CD4-positive, alpha-beta T cell (primary cell): Measurements from ENCODE around the gene CLRN1. TPM values are rescaled to one million over a fixed set of nuclear protein-coding genes. Genes with fewer than 3 reads are reported as not detected.
A peak's percentile ranks its signal among the peaks of the same experiment; 100 is the strongest.

Experiments
- ATAC-seq: fragments of 200-7000 bp; cut with Tn5 transposase; one replicate; pipeline ENCODE4 v1.10.0; 2022; ENCODE audit warnings: mild to moderate bottlenecking; ENCODE audit not compliant: poor library complexity
- CTCF ChIA-PET: fragments of 350-600 bp; sonication (Branson Sonifier 250); formaldehyde crosslinking; loops from one replicate; lab custom pipeline; 2021; ENCODE audit warnings: antibody characterized with exemption, inconsistent platforms; lab: Charles Lee
- POLR2A ChIA-PET: fragments of 350-600 bp; sonication (Branson Sonifier 250); formaldehyde crosslinking; loops from one replicate; lab custom pipeline; 2021; ENCODE audit warnings: antibody characterized with exemption, inconsistent platforms; lab: Charles Lee
- DNase-seq, 14 experiments: peaks; one replicate each; pipeline ENCODE4 v3.0.0-alpha.2; 2013 to 2020; ENCODE audit warnings: mixed read lengths in 2 of 14
- H3K27ac ChIP-seq, 2 donors: one replicate each; pipeline versions ENCODE4 v1.5.1 to v1.7.0; 2013; ENCODE audit warnings: low read length in 2 of 2, low read depth in 1 of 2, mild to moderate bottlenecking in 1 of 2
- H3K27me3 ChIP-seq, 2 experiments: 1 replicate in 1 of 2; 2 replicates in 1 of 2; pipeline versions ENCODE4 v1.6.1 to v1.7.0; 2013; ENCODE audit warnings: low read length in 2 of 2, control low read depth in 1 of 2, mild to moderate bottlenecking in 1 of 2, moderate library complexity in 1 of 2; ENCODE audit not compliant: insufficient read depth in 2 of 2, control insufficient read depth in 1 of 2
- H3K36me3 ChIP-seq: one replicate; pipeline ENCODE4 v1.6.1; 2013; ENCODE audit warnings: low read length, control low read depth; ENCODE audit not compliant: insufficient read depth
- H3K4me1 ChIP-seq: one replicate; pipeline ENCODE4 v1.6.1; 2013; ENCODE audit warnings: low read length, control low read depth; ENCODE audit not compliant: insufficient read depth
- H3K4me3 ChIP-seq: one replicate; pipeline ENCODE4 v1.5.1; 2013; ENCODE audit warnings: mild to moderate bottlenecking, low read length, moderate library complexity
- H3K9me3 ChIP-seq, 2 experiments: 1 replicate in 1 of 2; 2 replicates in 1 of 2; pipeline versions ENCODE4 v1.6.1 to v1.7.0; 2013; ENCODE audit warnings: low read length in 2 of 2, mild to moderate bottlenecking in 2 of 2, control low read depth in 1 of 2, moderate library complexity in 1 of 2; ENCODE audit not compliant: control insufficient read depth in 1 of 2, insufficient read depth in 1 of 2
- H3K27ac Mint-ChIP-seq: one replicate; pipeline ENCODE4 v1.8.0; 2020; ENCODE audit warnings: mixed read lengths
- H3K27me3 Mint-ChIP-seq: one replicate; pipeline ENCODE4 v1.8.0; 2021; ENCODE audit warnings: mixed read lengths
- H3K36me3 Mint-ChIP-seq: one replicate; pipeline ENCODE4 v1.8.0; 2021; ENCODE audit warnings: low read depth, mixed read lengths
- H3K4me1 Mint-ChIP-seq: one replicate; pipeline ENCODE4 v1.8.0; 2021; ENCODE audit warnings: low read depth, mixed read lengths
- H3K4me3 Mint-ChIP-seq: one replicate; pipeline ENCODE4 v1.8.0; 2020; ENCODE audit warnings: mild to moderate bottlenecking, mixed read lengths
- H3K9me3 Mint-ChIP-seq: one replicate; pipeline ENCODE4 v1.8.0; 2020; ENCODE audit warnings: mixed read lengths
- intact Hi-C, 2 experiments: fragments of 100-400 bp; cut with DNase I in 1 of 2; cut with micrococcal nuclease in 1 of 2; formaldehyde crosslinking; loops; one replicate each; pipeline versions ENCODE4 v1.15.1 to v1.9.0; 2023 to 2025; cut with DNase I, micrococcal nuclease
- total RNA-seq, 174 experiments: library from RNA in 2 of 174; stranded (reverse) in 2 of 174; gene quantifications; one replicate each; pipeline ENCODE4 v1.2.3 and lab custom pipeline; 2021 to 2026
- TF ChIP-seq, protein P1 (sequence below): fragments of 200-600 bp; IDR thresholded peaks from one replicate; pipeline ENCODE4 v1.8.0; 2022; ENCODE audit warnings: antibody characterized with exemption, mild to moderate bottlenecking

Gene CLRN1
- total RNA-seq, 2 experiments from 2014 or later = not detected

DNA sequence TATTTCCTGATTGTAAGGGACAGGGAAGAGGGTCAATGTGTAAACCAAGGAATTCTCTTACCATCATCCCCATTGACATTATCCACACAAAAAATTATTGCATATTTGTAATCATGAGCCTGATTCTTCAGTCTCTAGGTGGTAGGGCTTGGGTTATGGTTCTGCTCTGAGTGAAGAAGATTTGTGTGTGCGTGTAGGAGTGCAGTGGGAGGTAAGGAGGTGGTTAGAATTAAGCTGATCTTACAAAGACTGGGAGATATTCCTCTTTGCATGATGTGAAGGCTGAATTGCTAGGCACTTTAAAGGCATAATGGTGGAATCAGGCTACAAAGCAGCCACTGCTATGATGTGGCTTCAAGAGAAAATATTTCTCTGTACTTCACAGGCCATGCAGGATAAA lies 44.3 kb downstream of the CLRN1 start:
- DNase-seq = no peak
- Mint-ChIP-seq H3K4me1 (peaks cover 8% of the 10 kb centered on the region), H3K36me3 (no peaks in the 10 kb centered on the region), H3K27me3 (peaks cover 12% of the 10 kb centered on the region), H3K27ac (no peak overlapping the region), H3K9me3 (no peaks in the 10 kb centered on the region), H3K4me3 (no peak overlapping the region)
- intact Hi-C loops = loop anchor here in 1 of 2 experiments (10.0 kb wide), 1 partner anchor 357 kb away; no protein-coding TSS in a partner anchor
- peaks cover 7 to 8% of the 10 kb centered on the region in 2 experiments for H3K27me3 ChIP-seq
- no peaks in the 10 kb centered on the region for H3K36me3 ChIP-seq
- no peak overlapping the region for H3K4me3 ChIP-seq
- peaks cover 8% of the 10 kb centered on the region for H3K4me1 ChIP-seq
- no peak for ATAC-seq
- POLR2A ChIA-PET = no interaction called here
- no peaks in the 10 kb centered on the region for H3K9me3 ChIP-seq
- TF ChIP-seq, protein P1, sequence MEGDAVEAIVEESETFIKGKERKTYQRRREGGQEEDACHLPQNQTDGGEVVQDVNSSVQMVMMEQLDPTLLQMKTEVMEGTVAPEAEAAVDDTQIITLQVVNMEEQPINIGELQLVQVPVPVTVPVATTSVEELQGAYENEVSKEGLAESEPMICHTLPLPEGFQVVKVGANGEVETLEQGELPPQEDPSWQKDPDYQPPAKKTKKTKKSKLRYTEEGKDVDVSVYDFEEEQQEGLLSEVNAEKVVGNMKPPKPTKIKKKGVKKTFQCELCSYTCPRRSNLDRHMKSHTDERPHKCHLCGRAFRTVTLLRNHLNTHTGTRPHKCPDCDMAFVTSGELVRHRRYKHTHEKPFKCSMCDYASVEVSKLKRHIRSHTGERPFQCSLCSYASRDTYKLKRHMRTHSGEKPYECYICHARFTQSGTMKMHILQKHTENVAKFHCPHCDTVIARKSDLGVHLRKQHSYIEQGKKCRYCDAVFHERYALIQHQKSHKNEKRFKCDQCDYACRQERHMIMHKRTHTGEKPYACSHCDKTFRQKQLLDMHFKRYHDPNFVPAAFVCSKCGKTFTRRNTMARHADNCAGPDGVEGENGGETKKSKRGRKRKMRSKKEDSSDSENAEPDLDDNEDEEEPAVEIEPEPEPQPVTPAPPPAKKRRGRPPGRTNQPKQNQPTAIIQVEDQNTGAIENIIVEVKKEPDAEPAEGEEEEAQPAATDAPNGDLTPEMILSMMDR = no peak
- no peak overlapping the region for H3K27ac ChIP-seq
- CTCF ChIA-PET = no interaction called here

DNA sequence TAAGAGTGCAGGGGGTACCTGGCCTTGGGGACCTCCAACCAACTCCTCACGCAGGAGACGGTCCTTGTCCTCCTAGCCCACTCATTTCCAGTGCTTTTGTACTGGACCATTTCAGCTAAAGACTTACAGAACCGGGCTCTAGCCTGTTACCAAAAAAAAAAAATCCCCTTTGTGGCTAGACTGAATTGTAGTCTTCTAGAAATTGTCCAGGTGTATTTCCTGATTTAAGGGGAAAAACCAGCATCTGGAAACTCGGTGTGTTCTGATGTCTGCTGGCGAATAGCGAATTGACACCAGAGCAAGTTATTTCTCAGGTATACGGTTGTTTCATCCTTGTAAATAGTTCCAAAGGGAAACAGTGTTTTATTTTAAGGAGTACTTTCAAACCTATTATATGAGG lies 46.2 kb downstream of the CLRN1 start:
- Histone ChIP-seq H3K4me3 (no peak overlapping the region), H3K27me3 (peaks cover 2 to 7% of the 10 kb centered on the region in 2 experiments), H3K4me1 (peaks cover 8% of the 10 kb centered on the region), H3K36me3 (no peaks in the 10 kb centered on the region), H3K9me3 (no peaks in the 10 kb centered on the region), H3K27ac (no peak overlapping the region)
- DNase-seq (no peak), ATAC-seq (no peak)
- intact Hi-C loops = loop anchor here (2.0 to 10.0 kb wide), 2 partner anchors 220 to 358 kb away; no protein-coding TSS in a partner anchor
- Mint-ChIP-seq H3K36me3 (no peaks in the 10 kb centered on the region), H3K27me3 (peaks cover 15% of the 10 kb centered on the region), H3K4me1 (peaks cover 8% of the 10 kb centered on the region), H3K9me3 (no peaks in the 10 kb centered on the region), H3K27ac (no peak overlapping the region), H3K4me3 (no peak overlapping the region)
- ChIA-PET CTCF (interaction anchor here (0.7 kb wide), 1 partner anchor 38 kb away, joined by 3 read pairs; no protein-coding TSS in a partner anchor), POLR2A (interaction anchor here (0.6 kb wide), 1 partner anchor 202 kb away, joined by 3 read pairs; no protein-coding TSS in a partner anchor)
- TF ChIP-seq, protein P1 = no peak

DNA sequence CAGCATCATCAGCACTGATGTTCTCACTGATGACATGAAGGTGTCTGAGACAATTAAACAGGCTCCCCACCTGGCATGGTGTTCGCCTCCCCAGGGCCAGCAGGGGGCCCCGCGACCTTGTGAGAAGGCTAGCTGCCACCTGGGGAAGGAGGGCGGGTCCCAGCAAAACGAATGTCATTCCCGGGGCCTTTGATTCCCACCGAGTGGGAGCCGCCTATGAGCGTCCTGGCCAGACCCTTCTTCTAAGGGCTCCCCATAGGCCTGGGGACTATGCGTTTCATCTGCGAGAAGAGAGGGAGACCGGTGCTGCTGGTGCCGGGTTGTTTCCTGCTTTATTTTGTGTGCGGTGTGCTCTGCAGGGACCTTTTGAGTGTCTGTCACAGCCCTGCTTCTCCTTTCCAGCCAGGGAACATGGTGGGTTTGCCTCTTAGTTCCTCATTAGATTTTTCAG lies 46.8 kb downstream of the CLRN1 start:
- peak; percentile 13 to 59 (median 34) for DNase-seq
- H3K9me3 ChIP-seq = no peaks in the 10 kb centered on the region
- TF ChIP-seq, protein P1 = peak; percentile 66
- peak overlapping the region; percentile 9 for H3K4me3 Mint-ChIP-seq
- ChIA-PET POLR2A (interaction anchor here (0.6 kb wide), 1 partner anchor 201 kb away, joined by 3 read pairs; no protein-coding TSS in a partner anchor), CTCF (interaction anchor here (0.7 kb wide), 1 partner anchor 37 kb away, joined by 3 read pairs; no protein-coding TSS in a partner anchor)
- H3K4me1 Mint-ChIP-seq = peaks cover 8% of the 10 kb centered on the region
- no peaks in the 10 kb centered on the region for H3K36me3 ChIP-seq
- peaks cover 12% of the 10 kb centered on the region for H3K27me3 Mint-ChIP-seq
- no peaks in the 10 kb centered on the region for H3K36me3 Mint-ChIP-seq
- H3K4me1 ChIP-seq = peaks cover 8% of the 10 kb centered on the region
- ATAC-seq = peak; percentile 65
- H3K27me3 ChIP-seq = peaks cover 0 to 7% of the 10 kb centered on the region in 2 experiments
- no peak overlapping the region for H3K27ac Mint-ChIP-seq
- H3K9me3 Mint-ChIP-seq = no peaks in the 10 kb centered on the region
- peak overlapping the region; percentile 29 for H3K4me3 ChIP-seq
- intact Hi-C loops = loop anchor here (1.0 to 10.0 kb wide), 3 partner anchors 221 to 359 kb away; no protein-coding TSS in a partner anchor
- H3K27ac ChIP-seq = no peak overlapping the region
